ENCODE results near the gene FAM107B. TPM values are rescaled to one million over a fixed set of nuclear protein-coding genes. Genes with fewer than 3 reads are reported as not detected.
"Not testable (repeated sequence)": the region's sequence is repeated elsewhere in the genome, so short reads cannot be mapped to it uniquely, and the experiment has no call there.

The FAM107B gene
- 19.0 TPM for total RNA-seq

DNA sequence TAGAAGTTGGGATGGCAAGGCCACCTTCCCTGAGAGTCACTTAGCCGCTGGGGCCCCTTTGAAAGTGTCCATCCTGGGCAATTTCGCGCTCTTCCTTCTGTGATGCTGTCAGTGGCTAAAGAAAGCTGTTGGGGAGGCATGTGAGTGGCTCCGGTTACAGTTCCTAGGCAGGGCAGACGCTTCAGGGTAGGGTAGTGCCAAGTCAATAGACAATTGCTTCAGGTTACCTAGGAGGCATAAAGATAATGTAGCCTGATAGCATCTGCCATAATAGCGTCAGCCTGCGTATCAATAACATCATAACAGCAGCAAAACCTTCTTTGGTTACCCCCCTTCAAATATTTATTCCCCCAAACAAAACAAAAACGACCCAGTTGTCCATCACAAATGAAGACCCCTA lies at the start of gene FAM107B:
Gene FAM107B, minus strand, starts transcription at position 101 of the 400 bp plus-strand sequence. CDS start 234 bp downstream, outside the sequence.
- ATAC-seq: no peak

DNA sequence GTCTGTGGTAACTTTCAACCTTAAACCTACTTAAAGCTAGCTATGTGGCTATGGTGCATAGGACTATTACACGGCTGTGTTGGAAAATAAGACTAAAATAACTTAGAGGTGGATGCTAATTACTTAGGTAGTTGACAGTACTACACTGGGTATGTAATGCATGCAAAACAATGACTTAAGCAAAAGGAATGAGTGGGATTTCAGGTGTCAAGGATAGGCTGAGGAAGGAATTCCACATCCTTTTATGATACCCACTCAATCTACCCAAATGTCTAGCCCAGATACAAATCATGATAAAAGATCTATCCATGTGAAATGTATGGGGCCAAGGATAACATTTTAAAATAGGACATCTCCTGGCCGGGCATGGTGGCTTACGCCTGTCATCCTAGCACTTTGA lies 49.3 kb upstream of the FAM107B start:
- no peak for ATAC-seq

GRCh38 chr10:14822879-14823755 lies 48.4 kb upstream of the FAM107B start:
- no peak for ATAC-seq

GRCh38 chr10:14821635-14822375 lies 47.1 kb upstream of the FAM107B start:
- no peak for ATAC-seq

DNA sequence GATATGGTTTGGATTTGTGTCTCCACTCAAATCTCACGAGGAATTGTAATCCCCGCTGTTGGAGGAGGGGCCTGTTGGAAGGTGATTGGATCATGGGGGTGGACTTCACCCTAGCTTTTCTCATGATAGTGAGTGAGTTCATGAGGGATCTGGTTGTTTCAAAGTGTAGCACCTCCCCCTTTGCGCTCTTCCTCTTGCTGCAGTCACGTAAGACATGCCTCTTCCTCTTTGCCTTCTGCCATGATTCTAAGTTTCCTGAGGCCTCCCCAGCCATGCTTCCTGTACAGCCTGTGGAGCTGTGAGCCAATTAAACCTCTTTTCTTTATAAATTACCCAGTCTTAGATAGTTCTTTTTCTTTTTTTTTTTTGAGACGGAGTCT lies 46.1 kb upstream of the FAM107B start:
- ATAC-seq: no peak

DNA sequence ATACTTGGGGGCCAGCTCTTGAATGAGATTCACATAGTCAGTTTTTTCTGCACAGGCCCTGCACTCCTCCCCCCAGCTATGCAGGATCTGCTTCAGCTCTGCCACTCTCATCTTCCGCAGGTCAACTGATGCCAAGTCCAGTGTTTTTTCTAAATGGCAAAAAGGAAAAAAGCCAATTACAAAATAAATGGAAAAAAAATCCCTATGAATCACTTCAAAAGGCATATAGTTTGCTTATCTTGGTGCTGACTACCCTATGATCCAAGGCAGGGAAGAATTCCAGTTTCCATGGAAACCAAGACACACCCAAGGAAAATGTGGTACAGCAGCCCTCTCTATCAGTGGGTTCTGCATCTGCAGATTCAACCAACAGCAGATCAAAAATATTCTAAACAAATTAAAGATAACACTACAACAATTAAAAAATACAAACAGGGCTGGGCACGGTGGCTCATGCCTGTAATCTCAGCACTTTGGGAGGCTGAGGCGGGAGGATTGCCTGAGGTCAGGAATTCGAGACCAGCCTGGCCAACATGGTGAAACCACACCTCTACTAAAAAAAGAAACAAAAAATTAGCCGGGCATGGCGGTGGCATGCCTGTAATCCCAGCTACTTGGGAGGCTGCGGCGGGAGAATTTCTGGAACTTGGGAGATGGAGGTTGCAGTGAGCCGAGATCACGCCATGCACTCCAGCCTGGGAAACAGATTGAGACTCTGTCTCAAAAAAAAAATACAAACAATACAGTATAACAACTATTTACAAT lies 45.5 kb upstream of the FAM107B start:
- ATAC-seq: no peak

- ATAC-seq: not testable (repeated sequence)
These were observed 42.0 kb upstream of the FAM107B start for GRCh38 chr10:14816717-14817116.

- no peak for ATAC-seq
These were observed 41.0 kb upstream of the FAM107B start for GRCh38 chr10:14815681-14816080.

GRCh38 chr10:14812271-14812670 lies 37.6 kb upstream of the FAM107B start:
- no peak for ATAC-seq

GRCh38 chr10:14810969-14811953 lies 36.6 kb upstream of the FAM107B start:
- ATAC-seq: no peak

DNA sequence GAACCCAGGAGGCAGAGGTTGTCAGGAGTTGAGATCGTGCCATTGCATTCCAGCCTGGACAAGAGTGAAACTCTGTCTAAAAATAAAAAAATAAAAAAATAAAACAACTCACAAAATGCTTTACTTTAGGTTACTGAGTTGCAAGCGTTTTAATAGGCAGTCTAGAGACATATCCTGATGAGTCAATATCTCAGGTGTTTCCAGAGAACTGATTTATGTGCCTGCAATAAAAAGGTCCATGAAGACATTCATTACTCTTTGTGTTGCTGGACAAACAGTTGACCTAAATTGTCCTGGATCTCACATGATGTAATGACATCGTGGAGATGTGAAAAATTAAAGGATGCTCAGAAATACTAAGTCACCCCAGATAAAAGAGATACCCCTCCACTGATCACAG lies 31.6 kb upstream of the FAM107B start:
- ATAC-seq: no peak

- ATAC-seq: no peak
These were observed 29.1 kb upstream of the FAM107B start for GRCh38 chr10:14803827-14804226.

DNA sequence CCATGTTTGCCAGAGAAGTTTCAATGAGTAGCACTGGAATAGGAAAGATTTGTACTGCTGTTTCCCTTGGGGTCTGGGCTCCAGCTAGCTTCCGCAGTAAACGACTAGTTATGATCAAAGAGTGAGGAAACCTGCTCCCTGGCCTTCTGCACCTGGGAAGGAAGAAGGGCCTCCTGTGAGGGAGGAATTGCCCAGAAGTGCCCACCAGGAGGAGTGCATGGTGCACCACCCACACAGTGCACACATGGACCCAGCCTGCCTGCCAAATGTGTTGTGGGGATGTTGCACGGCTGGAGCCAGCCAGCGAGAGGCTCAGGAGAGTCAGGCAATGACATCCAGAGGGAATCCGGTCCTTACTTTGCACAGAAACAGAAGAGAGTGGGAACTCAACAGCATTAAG lies 27.0 kb upstream of the FAM107B start:
- ATAC-seq: peak; percentile 13

DNA sequence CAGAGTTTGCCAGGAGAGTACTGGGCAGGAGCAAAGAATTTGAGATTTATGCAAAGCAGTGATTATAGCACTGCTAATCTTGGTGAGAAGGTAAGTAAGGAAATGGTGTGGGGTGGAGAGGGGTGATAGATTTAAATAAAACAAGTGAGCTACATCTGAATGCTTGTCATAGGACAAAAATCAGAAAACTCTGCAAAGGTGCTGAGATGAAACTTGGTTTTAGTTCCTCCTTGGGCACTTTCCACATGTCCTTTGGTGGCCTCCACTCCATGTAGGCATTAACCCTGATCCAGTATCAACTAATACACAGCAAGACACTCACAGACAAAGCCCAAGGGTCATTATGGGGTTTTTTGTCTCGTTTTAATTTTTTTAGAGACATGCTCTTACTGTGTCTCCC lies 25.7 kb upstream of the FAM107B start:
- no peak for ATAC-seq

GRCh38 chr10:14798636-14799035 lies 23.9 kb upstream of the FAM107B start:
- ATAC-seq: no peak

DNA sequence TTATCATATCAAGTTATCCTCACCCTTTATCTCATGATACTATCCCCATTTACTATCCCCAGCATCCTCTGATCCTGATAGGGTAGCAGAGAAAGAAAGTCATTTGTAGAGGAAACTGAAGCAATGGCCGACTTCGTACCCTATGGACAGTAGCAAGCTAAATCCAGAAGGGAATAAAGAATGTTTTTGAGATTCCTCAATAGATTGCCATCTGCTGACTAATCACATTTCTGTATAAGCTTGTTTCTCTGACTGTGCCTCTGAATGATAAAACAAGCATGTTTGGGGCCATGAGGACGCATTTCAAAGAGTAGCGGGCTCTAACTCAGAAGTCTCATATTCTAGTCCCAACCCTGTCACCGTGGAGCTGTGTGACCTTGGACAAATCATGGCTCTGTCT lies 13.2 kb upstream of the FAM107B start:
- no peak for ATAC-seq

- no peak for ATAC-seq
These were observed 9.9 kb upstream of the FAM107B start for GRCh38 chr10:14784459-14785055.

GRCh38 chr10:14782691-14783363 lies 8.1 kb upstream of the FAM107B start:
- ATAC-seq: peak; percentile 64

DNA sequence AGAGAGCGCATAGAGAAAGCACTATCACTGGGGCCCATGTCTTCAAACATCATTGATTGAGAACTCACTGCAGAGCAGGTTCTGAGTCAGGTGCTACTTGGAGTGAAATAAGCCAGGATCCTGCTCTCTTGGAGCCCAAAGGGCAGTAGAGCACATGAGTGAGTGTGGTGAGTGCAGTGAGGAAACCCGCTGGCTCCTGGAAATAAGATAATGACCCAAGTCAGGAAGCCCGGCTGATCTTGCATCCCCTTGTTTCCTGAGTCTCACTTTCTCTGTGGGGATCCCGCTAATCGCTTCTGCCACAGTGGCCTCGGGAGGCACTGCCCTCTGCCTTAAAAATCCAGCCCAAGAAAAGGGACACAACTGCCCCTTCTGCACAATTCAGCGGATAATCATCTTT lies 7.1 kb upstream of the FAM107B start:
- no peak for ATAC-seq

DNA sequence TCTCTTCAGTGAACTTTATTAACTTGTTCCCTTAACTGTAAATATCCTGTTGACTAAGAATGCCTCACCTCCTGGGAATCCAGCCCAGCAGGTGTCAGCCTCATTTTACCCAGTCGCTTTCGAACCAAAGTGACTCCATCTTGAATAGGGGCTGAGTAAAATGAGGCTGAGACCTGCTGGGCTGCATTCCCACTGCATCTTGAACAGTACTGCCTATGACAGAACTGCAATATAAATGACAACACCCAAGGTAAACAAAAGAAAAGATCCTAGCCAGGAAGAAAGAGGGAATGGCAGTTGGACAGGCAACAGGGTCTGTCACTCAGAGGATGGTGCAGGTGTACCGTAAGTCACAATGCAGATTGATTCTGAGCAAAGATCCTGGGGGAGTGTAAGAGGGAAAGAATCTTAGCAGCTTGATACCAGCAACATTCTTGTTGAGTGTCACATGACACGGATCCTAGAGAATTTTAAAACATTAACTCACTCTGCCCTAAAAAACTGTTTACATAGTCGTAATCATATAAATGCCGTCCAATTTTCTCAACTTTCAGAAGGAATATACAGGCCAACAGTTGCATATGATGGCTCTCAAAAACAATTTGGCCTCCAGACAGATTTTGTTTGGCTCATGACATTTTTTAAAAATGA lies 4.4 kb upstream of the FAM107B start:
- peak; percentile 77 for ATAC-seq

All from esophagus mucosa (tissue), 1 donor.